ENCODE results near the gene BSG. TPM values are rescaled to one million over a fixed set of nuclear protein-coding genes. Genes with fewer than 3 reads are reported as not detected.

Gene BSG
- total and polyA plus RNA-seq, 2 experiments from 2014 or later: 957 to 973 TPM

GRCh38 chr19:566403-566802, 6.0 kb upstream of the BSG start:
- Mint-ChIP-seq H3K9me3 (peaks cover 39% of the 10 kb centered on the region), H3K4me1 (peaks cover 17% of the 10 kb centered on the region), H3K36me3 (ENCODE audit: low read depth) (peaks cover 45% of the 10 kb centered on the region), H3K27ac (no peak overlapping the region), H3K27me3 (ENCODE audit: insufficient read depth, low read depth, poor library complexity) (peaks cover 21% of the 10 kb centered on the region), H3K4me3 (no peak overlapping the region)
- Histone ChIP-seq H3K27ac (ENCODE audit: low read depth) (no peak overlapping the region), H3K27me3 (ENCODE audit: insufficient read depth) (no peaks in the 10 kb centered on the region), H3K9me2 (ENCODE audit: insufficient read depth) (no peaks in the 10 kb centered on the region), H3F3A (replicated peaks; ENCODE audit: low read depth) (peaks cover 7% of the 10 kb centered on the region), H3K4me3 (no peak overlapping the region), H4K20me1 (replicated peaks; ENCODE audit: insufficient read depth) (no peaks in the 10 kb centered on the region), H3K79me2 (replicated peaks; ENCODE audit: insufficient read depth) (no peaks in the 10 kb centered on the region), H3K36me3 (ENCODE audit: insufficient read depth) (no peaks in the 10 kb centered on the region), H3K4me1 (ENCODE audit: insufficient read depth) (no peaks in the 10 kb centered on the region), H2AFZ (no peak overlapping the region), H3K4me2 (no peak overlapping the region)
- ATAC-seq (no peak), DNase-seq (ENCODE audit: low spot score) (peak; percentile 25)
- TF ChIP-seq CTCF (conservative IDR thresholded peaks at IDR 0.05; ENCODE audit: low read depth in 2 of 2): no peak
- no peak for TF ChIP-seq EZH2 (IDR thresholded peaks at IDR 0.05; ENCODE audit: low read depth, unreplicated experiment)
- TF ChIP-seq ZNF462 (CRISPR knock-in tag; IDR thresholded peaks at IDR 0.05): no peak
- no peak for TF ChIP-seq POLR2AphosphoS5 (IDR thresholded peaks at IDR 0.05; ENCODE audit: low read depth)
- TF ChIP-seq ZNF331 (CRISPR knock-in tag; IDR thresholded peaks at IDR 0.05; ENCODE audit: low read depth): no peak
- TF ChIP-seq EZH2phosphoT487 (IDR thresholded peaks at IDR 0.05; ENCODE audit: unreplicated experiment): no peak
- no peak for TF ChIP-seq NANOG (IDR thresholded peaks at IDR 0.05; ENCODE audit: borderline replicate concordance)
- no peak for TF ChIP-seq JUNB (IDR thresholded peaks at IDR 0.05; ENCODE audit: unreplicated experiment)
- TF ChIP-seq CREB1 (CRISPR knock-in tag; IDR thresholded peaks at IDR 0.05; ENCODE audit: low read depth): no peak
